Putamen (tissue), 1 donor: ENCODE results near the gene LRRK1.

Experiments
- DNase-seq: peaks from one replicate; pipeline ENCODE4 v3.0.0-alpha.2; 2016; ENCODE audit warnings: low spot score

Gene LRRK1

GRCh38 chr15:100890850-100891249 lies 28.3 kb upstream of the LRRK1 start:
- DNase-seq, result no peak

- peak; percentile 39 for DNase-seq
These were observed 27.7 kb upstream of the LRRK1 start for GRCh38 chr15:100891307-100892012.

GRCh38 chr15:100892013-100892355 lies 27.2 kb upstream of the LRRK1 start:
- no peak for DNase-seq

- no peak for DNase-seq
These were observed 25.7 kb upstream of the LRRK1 start for GRCh38 chr15:100893261-100893963.

- no peak for DNase-seq
These were observed 25.2 kb upstream of the LRRK1 start for GRCh38 chr15:100893964-100894295.

GRCh38 chr15:100895721-100896120 lies 23.4 kb upstream of the LRRK1 start:
- DNase-seq, result no peak

GRCh38 chr15:100897221-100898151 lies 21.7 kb upstream of the LRRK1 start:
- DNase-seq, result no peak

- no peak for DNase-seq
These were observed 21.0 kb upstream of the LRRK1 start for GRCh38 chr15:100898152-100898490.

- no peak for DNase-seq
These were observed 20.3 kb upstream of the LRRK1 start for GRCh38 chr15:100898661-100899462.

GRCh38 chr15:100899601-100900000 lies 19.6 kb upstream of the LRRK1 start:
- no peak for DNase-seq

GRCh38 chr15:100900136-100900794 lies 18.9 kb upstream of the LRRK1 start:
- no peak for DNase-seq

- no peak for DNase-seq
These were observed 18.4 kb upstream of the LRRK1 start for GRCh38 chr15:100900795-100901169.

GRCh38 chr15:100901296-100901695 lies 17.9 kb upstream of the LRRK1 start:
- no peak for DNase-seq

GRCh38 chr15:100901702-100902435 lies 17.3 kb upstream of the LRRK1 start:
- no peak for DNase-seq

GRCh38 chr15:100902436-100903167 lies 16.6 kb upstream of the LRRK1 start:
- DNase-seq, result no peak

GRCh38 chr15:100903168-100903554 lies 16.0 kb upstream of the LRRK1 start:
- DNase-seq, result no peak

- no peak for DNase-seq
These were observed 13.3 kb upstream of the LRRK1 start for GRCh38 chr15:100905850-100906249.

- DNase-seq, result no peak
These were observed 10.7 kb upstream of the LRRK1 start for GRCh38 chr15:100908466-100908865.

- no peak for DNase-seq
These were observed 9.6 kb upstream of the LRRK1 start for GRCh38 chr15:100909565-100909964.
